ENCODE results near the gene PCDH9. TPM values are rescaled to one million over a fixed set of nuclear protein-coding genes. Genes with fewer than 3 reads are reported as not detected.
A peak's percentile ranks its signal among the peaks of the same experiment; 100 is the strongest.
"Not testable (repeated sequence)": the region's sequence is repeated elsewhere in the genome, so short reads cannot be mapped to it uniquely, and the experiment has no call there.

The PCDH9 gene
- total RNA-seq, 1 experiment from 2014 or later, result 2.2 TPM

GRCh38 chr13:66659701-66660467 lies 570.3 kb downstream of the PCDH9 start:
- H3K36me3 ChIP-seq, result no peaks in the 10 kb centered on the region
- no peaks in the 10 kb centered on the region for H3K27me3 ChIP-seq (replicated peaks)
- DNase-seq (ENCODE audit: low read depth in 1 of 2, low spot score in 2 of 2), result peak in 1 of 2 experiments; percentile 16
- H3K4me1 ChIP-seq (replicated peaks), result peaks cover 19% of the 10 kb centered on the region
- H3K27ac ChIP-seq, result no peak overlapping the region; the same call in 1 of the 2 replicates
- no peaks in the 10 kb centered on the region for H3K9me3 ChIP-seq (replicated peaks)
- H3K4me3 ChIP-seq, result no peak overlapping the region

- H3K27me3 ChIP-seq (replicated peaks), result no peaks in the 10 kb centered on the region
- H3K36me3 ChIP-seq, result no peaks in the 10 kb centered on the region
- H3K4me3 ChIP-seq, result no peak overlapping the region
- no peak for DNase-seq (ENCODE audit: low read depth in 1 of 2, low spot score in 2 of 2)
- no peak overlapping the region for H3K27ac ChIP-seq
- peaks cover 19% of the 10 kb centered on the region for H3K4me1 ChIP-seq (replicated peaks)
- no peaks in the 10 kb centered on the region for H3K9me3 ChIP-seq (replicated peaks)
Observed at GRCh38 chr13:66659286-66659685, 570.9 kb downstream of the PCDH9 start.

GRCh38 chr13:66657165-66657881 lies 572.8 kb downstream of the PCDH9 start:
- Histone ChIP-seq H3K27ac (peak overlapping the region; percentile 86), H3K27me3 (replicated peaks) (no peaks in the 10 kb centered on the region)

GRCh38 chr13:66655847-66656454 lies 574.2 kb downstream of the PCDH9 start:
- Histone ChIP-seq H3K4me3 (no peak overlapping the region), H3K4me1 (replicated peaks) (peaks cover 19% of the 10 kb centered on the region), H3K9me3 (replicated peaks) (no peaks in the 10 kb centered on the region), H3K27me3 (replicated peaks) (no peaks in the 10 kb centered on the region), H3K36me3 (no peaks in the 10 kb centered on the region), H3K27ac (no peak overlapping the region; the same call in 1 of the 2 replicates)
- DNase-seq (ENCODE audit: low read depth in 1 of 2, low spot score in 2 of 2), result no peak

More at GRCh38 chr13:66657165-66657881, 572.8 kb downstream of the PCDH9 start:
- DNase-seq (ENCODE audit: low read depth in 1 of 2, low spot score in 2 of 2), result peak; percentile 90 to 92
- H3K4me1 ChIP-seq (replicated peaks), result peaks cover 19% of the 10 kb centered on the region
- H3K9me3 ChIP-seq (replicated peaks), result no peaks in the 10 kb centered on the region
- H3K4me3 ChIP-seq, result no peak overlapping the region
- no peaks in the 10 kb centered on the region for H3K36me3 ChIP-seq

- Histone ChIP-seq H3K27me3 (replicated peaks) (no peaks in the 10 kb centered on the region), H3K4me1 (replicated peaks) (no peaks in the 10 kb centered on the region), H3K27ac (no peak overlapping the region), H3K4me3 (no peak overlapping the region), H3K9me3 (replicated peaks) (no peaks in the 10 kb centered on the region), H3K36me3 (no peaks in the 10 kb centered on the region)
- no peak for DNase-seq (ENCODE audit: low read depth in 1 of 2, low spot score in 2 of 2)
Observed at GRCh38 chr13:66644855-66645460, 585.2 kb downstream of the PCDH9 start.

- Histone ChIP-seq H3K9me3 (replicated peaks) (no peaks in the 10 kb centered on the region), H3K4me1 (replicated peaks) (peaks cover 8% of the 10 kb centered on the region), H3K27me3 (replicated peaks) (no peaks in the 10 kb centered on the region), H3K27ac (no peak overlapping the region), H3K36me3 (no peaks in the 10 kb centered on the region), H3K4me3 (no peak overlapping the region)
- no peak for DNase-seq (ENCODE audit: low read depth in 1 of 2, low spot score in 2 of 2)
Observed at GRCh38 chr13:66640231-66640630, 589.9 kb downstream of the PCDH9 start.

- Histone ChIP-seq H3K4me3 (no peak overlapping the region), H3K4me1 (replicated peaks) (peaks cover 20% of the 10 kb centered on the region), H3K27me3 (replicated peaks) (no peaks in the 10 kb centered on the region), H3K9me3 (replicated peaks) (no peaks in the 10 kb centered on the region), H3K36me3 (no peaks in the 10 kb centered on the region), H3K27ac (no peak overlapping the region)
- no peak for DNase-seq (ENCODE audit: low read depth in 1 of 2, low spot score in 2 of 2)
Observed at GRCh38 chr13:66639044-66639443, 591.1 kb downstream of the PCDH9 start.

GRCh38 chr13:66635526-66635925 lies 594.6 kb downstream of the PCDH9 start:
- H3K27ac ChIP-seq, result peak overlapping the region; percentile 88
- DNase-seq (ENCODE audit: low read depth in 1 of 2, low spot score in 2 of 2), result peak in 1 of 2 experiments; percentile 77
- no peak overlapping the region for H3K4me3 ChIP-seq
- H3K4me1 ChIP-seq (replicated peaks), result peaks cover 20% of the 10 kb centered on the region
- H3K9me3 ChIP-seq (replicated peaks), result no peaks in the 10 kb centered on the region
- no peaks in the 10 kb centered on the region for H3K27me3 ChIP-seq (replicated peaks)
- no peaks in the 10 kb centered on the region for H3K36me3 ChIP-seq

- Histone ChIP-seq H3K27me3 (replicated peaks) (no peaks in the 10 kb centered on the region), H3K9me3 (replicated peaks) (no peaks in the 10 kb centered on the region), H3K4me3 (no peak overlapping the region), H3K36me3 (no peaks in the 10 kb centered on the region), H3K4me1 (replicated peaks) (peaks cover 20% of the 10 kb centered on the region), H3K27ac (peak overlapping the region; percentile 88)
- DNase-seq (ENCODE audit: low read depth in 1 of 2, low spot score in 2 of 2), result no peak
Observed at GRCh38 chr13:66634384-66634783, 595.8 kb downstream of the PCDH9 start.

- H3K27ac ChIP-seq, result no peak overlapping the region
- no peaks in the 10 kb centered on the region for H3K36me3 ChIP-seq
- H3K4me1 ChIP-seq (replicated peaks), result no peaks in the 10 kb centered on the region
Observed at GRCh38 chr13:66627512-66627911, 602.6 kb downstream of the PCDH9 start.

GRCh38 chr13:66624302-66624701 lies 605.8 kb downstream of the PCDH9 start:
- Histone ChIP-seq H3K27ac (no peak overlapping the region), H3K27me3 (replicated peaks) (no peaks in the 10 kb centered on the region), H3K4me1 (replicated peaks) (no peaks in the 10 kb centered on the region), H3K36me3 (no peaks in the 10 kb centered on the region), H3K9me3 (replicated peaks) (no peaks in the 10 kb centered on the region), H3K4me3 (no peak overlapping the region)
- no peak for DNase-seq (ENCODE audit: low read depth in 1 of 2, low spot score in 2 of 2)

More at GRCh38 chr13:66627512-66627911, 602.6 kb downstream of the PCDH9 start:
- no peak for DNase-seq (ENCODE audit: low read depth in 1 of 2, low spot score in 2 of 2)
- H3K9me3 ChIP-seq (replicated peaks), result no peaks in the 10 kb centered on the region
- H3K4me3 ChIP-seq, result no peak overlapping the region
- no peaks in the 10 kb centered on the region for H3K27me3 ChIP-seq (replicated peaks)

GRCh38 chr13:66623129-66623820 lies 606.9 kb downstream of the PCDH9 start:
- H3K9me3 ChIP-seq (replicated peaks), result no peaks in the 10 kb centered on the region
- no peak overlapping the region for H3K27ac ChIP-seq
- no peak overlapping the region for H3K4me3 ChIP-seq
- H3K27me3 ChIP-seq (replicated peaks), result no peaks in the 10 kb centered on the region
- no peaks in the 10 kb centered on the region for H3K36me3 ChIP-seq
- DNase-seq (ENCODE audit: low read depth in 1 of 2, low spot score in 2 of 2), result no peak
- H3K4me1 ChIP-seq (replicated peaks), result no peaks in the 10 kb centered on the region

GRCh38 chr13:66621906-66622447 lies 608.2 kb downstream of the PCDH9 start:
- not testable (repeated sequence) for H3K36me3 ChIP-seq; H3K27ac ChIP-seq; DNase-seq (ENCODE audit: low read depth in 1 of 2, low spot score in 2 of 2); H3K4me3 ChIP-seq; H3K4me1 ChIP-seq (replicated peaks); H3K9me3 ChIP-seq (replicated peaks); H3K27me3 ChIP-seq (replicated peaks)
